Astrocyte (in vitro differentiated cells and primary cell): ENCODE results near the gene SLC22A7. TPM values are rescaled to one million over a fixed set of nuclear protein-coding genes. Genes with fewer than 3 reads are reported as not detected.

Source experiments
- DNase-seq: peaks from one replicate; pipeline ENCODE4 v3.0.0-alpha.2; 2010; ENCODE audit warnings: low read depth
- FAIRE-seq: peaks from 2 replicates; lab custom pipeline; 2011; peaks lifted over from hg19 to GRCh38; lab: Jason Lieb, UNC
- H2AFZ ChIP-seq: 2 replicates; pipeline ENCODE4 v1.6.0; 2012; ENCODE audit warnings: low read depth, low read length, inconsistent platforms
- H3K27ac ChIP-seq: 2 replicates; pipeline ENCODE4 v1.5.1; 2011; ENCODE audit warnings: low read depth, low read length, inconsistent platforms
- H3K27me3 ChIP-seq: 2 replicates; pipeline ENCODE4 v1.6.0; 2011; ENCODE audit warnings: low read length, inconsistent platforms; ENCODE audit not compliant: insufficient read depth
- H3K36me3 ChIP-seq: 2 replicates; pipeline ENCODE4 v1.5.1; 2011; ENCODE audit warnings: low read length, inconsistent platforms; ENCODE audit not compliant: insufficient read depth
- H3K4me1 ChIP-seq: 2 replicates; pipeline ENCODE4 v1.5.1; 2011; ENCODE audit warnings: low read length, inconsistent platforms; ENCODE audit not compliant: insufficient read depth
- H3K4me2 ChIP-seq: 2 replicates; pipeline ENCODE4 v1.6.0; 2012; ENCODE audit warnings: low read length, inconsistent platforms
- H3K4me3 ChIP-seq: 2 replicates; pipeline ENCODE4 v1.5.1; 2011; ENCODE audit warnings: low read depth, mild to moderate bottlenecking, low read length, inconsistent platforms; ENCODE audit not compliant: insufficient read depth
- H3K79me2 ChIP-seq: 2 replicates; pipeline ENCODE4 v1.6.0; 2012; ENCODE audit warnings: mild to moderate bottlenecking, low read length, inconsistent platforms; ENCODE audit not compliant: insufficient read depth
- H3K9ac ChIP-seq: 2 replicates; pipeline ENCODE4 v1.6.0; 2012; ENCODE audit warnings: mild to moderate bottlenecking, low read length, inconsistent platforms
- H3K9me3 ChIP-seq: 2 replicates; pipeline ENCODE4 v1.5.1; 2012; ENCODE audit warnings: low read depth, mild to moderate bottlenecking, low read length, inconsistent platforms; ENCODE audit not compliant: insufficient read depth
- H4K20me1 ChIP-seq: 2 replicates; pipeline ENCODE4 v1.6.0; 2012; ENCODE audit warnings: low read length, inconsistent platforms; ENCODE audit not compliant: insufficient read depth
- H3K27ac Mint-ChIP-seq: one replicate; pipeline ENCODE4 v1.8.0; 2021; ENCODE audit warnings: mild to moderate bottlenecking, mixed read lengths; ENCODE audit not compliant: unreplicated experiment
- H3K27me3 Mint-ChIP-seq: one replicate; pipeline ENCODE4 v1.8.0; 2021; ENCODE audit warnings: low read depth, mixed read lengths; ENCODE audit not compliant: unreplicated experiment
- H3K36me3 Mint-ChIP-seq: one replicate; pipeline ENCODE4 v1.8.0; 2021; ENCODE audit warnings: low read depth, mixed read lengths; ENCODE audit not compliant: unreplicated experiment
- H3K4me1 Mint-ChIP-seq: one replicate; pipeline ENCODE4 v1.8.0; 2021; ENCODE audit warnings: low read depth, mixed read lengths; ENCODE audit not compliant: unreplicated experiment
- H3K4me3 Mint-ChIP-seq: one replicate; pipeline ENCODE4 v1.8.0; 2021; ENCODE audit warnings: mild to moderate bottlenecking, moderate library complexity, mixed read lengths; ENCODE audit not compliant: unreplicated experiment
- H3K9me3 Mint-ChIP-seq: one replicate; pipeline ENCODE4 v1.8.0; 2021; ENCODE audit warnings: mild to moderate bottlenecking, mixed read lengths; ENCODE audit not compliant: unreplicated experiment
- EZH2 ChIP-seq: IDR thresholded peaks from 2 replicates; pipeline ENCODE4 v1.6.1; 2012; ENCODE audit warnings: mild to moderate bottlenecking, low read length, inconsistent platforms; ENCODE audit not compliant: insufficient read depth
- total RNA-seq: library from RNA; stranded (reverse); gene quantifications from 2 replicates; pipeline ENCODE4 v1.2.1, GENCODE V29; 2021
- TF ChIP-seq, protein P1 (sequence below): IDR thresholded peaks from 2 replicates; pipeline ENCODE4 v1.5.1; 2011; ENCODE audit warnings: low read depth, mild to moderate bottlenecking, inconsistent platforms, low read length, moderate library complexity; ENCODE audit not compliant: insufficient read depth

The SLC22A7 gene
- total RNA-seq, 1 donor from 2014 or later: not detected

- H3K79me2 ChIP-seq: no peaks in the 10 kb centered on the region
- H3K36me3 Mint-ChIP-seq: no peaks in the 10 kb centered on the region
- no peak overlapping the region for H3K27ac ChIP-seq
- no peaks in the 10 kb centered on the region for H3K27me3 Mint-ChIP-seq
- peaks cover 2% of the 10 kb centered on the region for H3K36me3 ChIP-seq
- H3K9ac ChIP-seq: no peak overlapping the region
- no peaks in the 10 kb centered on the region for H3K9me3 ChIP-seq
- H3K9me3 Mint-ChIP-seq: no peaks in the 10 kb centered on the region
- no peak overlapping the region for H3K27ac Mint-ChIP-seq
- no peak for FAIRE-seq
- no peak for DNase-seq
- H3K4me3 Mint-ChIP-seq: no peak overlapping the region
- H3K4me2 ChIP-seq: no peak overlapping the region
- no peaks in the 10 kb centered on the region for H3K4me1 ChIP-seq
- H3K4me3 ChIP-seq: no peak overlapping the region
- H4K20me1 ChIP-seq: no peaks in the 10 kb centered on the region
- TF ChIP-seq EZH2: no peak
- TF ChIP-seq, protein P1, sequence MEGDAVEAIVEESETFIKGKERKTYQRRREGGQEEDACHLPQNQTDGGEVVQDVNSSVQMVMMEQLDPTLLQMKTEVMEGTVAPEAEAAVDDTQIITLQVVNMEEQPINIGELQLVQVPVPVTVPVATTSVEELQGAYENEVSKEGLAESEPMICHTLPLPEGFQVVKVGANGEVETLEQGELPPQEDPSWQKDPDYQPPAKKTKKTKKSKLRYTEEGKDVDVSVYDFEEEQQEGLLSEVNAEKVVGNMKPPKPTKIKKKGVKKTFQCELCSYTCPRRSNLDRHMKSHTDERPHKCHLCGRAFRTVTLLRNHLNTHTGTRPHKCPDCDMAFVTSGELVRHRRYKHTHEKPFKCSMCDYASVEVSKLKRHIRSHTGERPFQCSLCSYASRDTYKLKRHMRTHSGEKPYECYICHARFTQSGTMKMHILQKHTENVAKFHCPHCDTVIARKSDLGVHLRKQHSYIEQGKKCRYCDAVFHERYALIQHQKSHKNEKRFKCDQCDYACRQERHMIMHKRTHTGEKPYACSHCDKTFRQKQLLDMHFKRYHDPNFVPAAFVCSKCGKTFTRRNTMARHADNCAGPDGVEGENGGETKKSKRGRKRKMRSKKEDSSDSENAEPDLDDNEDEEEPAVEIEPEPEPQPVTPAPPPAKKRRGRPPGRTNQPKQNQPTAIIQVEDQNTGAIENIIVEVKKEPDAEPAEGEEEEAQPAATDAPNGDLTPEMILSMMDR: no peak
- peaks cover 2% of the 10 kb centered on the region for H3K4me1 Mint-ChIP-seq
- no peaks in the 10 kb centered on the region for H3K27me3 ChIP-seq
- no peak overlapping the region for H2AFZ ChIP-seq
These were observed 33.8 kb downstream of the SLC22A7 start for GRCh38 chr6:43331891-43332290.

GRCh38 chr6:43334466-43335095 is 36.5 kb downstream of the SLC22A7 start:
- Mint-ChIP-seq H3K36me3 (peaks cover 8% of the 10 kb centered on the region), H3K4me3 (peak overlapping the region; percentile 2), H3K27ac (no peak overlapping the region), H3K4me1 (no peaks in the 10 kb centered on the region), H3K27me3 (no peaks in the 10 kb centered on the region), H3K9me3 (no peaks in the 10 kb centered on the region)
- Histone ChIP-seq H4K20me1 (no peaks in the 10 kb centered on the region), H2AFZ (no peak overlapping the region), H3K79me2 (no peaks in the 10 kb centered on the region), H3K4me1 (no peaks in the 10 kb centered on the region), H3K9me3 (no peaks in the 10 kb centered on the region), H3K9ac (no peak overlapping the region), H3K36me3 (peaks cover 7% of the 10 kb centered on the region), H3K4me3 (no peak overlapping the region), H3K27me3 (no peaks in the 10 kb centered on the region), H3K27ac (no peak overlapping the region), H3K4me2 (no peak overlapping the region)
- TF ChIP-seq EZH2: no peak
- TF ChIP-seq, protein P1: peak; percentile 66
- FAIRE-seq: peak; percentile 56
- DNase-seq: peak; percentile 43

DNA sequence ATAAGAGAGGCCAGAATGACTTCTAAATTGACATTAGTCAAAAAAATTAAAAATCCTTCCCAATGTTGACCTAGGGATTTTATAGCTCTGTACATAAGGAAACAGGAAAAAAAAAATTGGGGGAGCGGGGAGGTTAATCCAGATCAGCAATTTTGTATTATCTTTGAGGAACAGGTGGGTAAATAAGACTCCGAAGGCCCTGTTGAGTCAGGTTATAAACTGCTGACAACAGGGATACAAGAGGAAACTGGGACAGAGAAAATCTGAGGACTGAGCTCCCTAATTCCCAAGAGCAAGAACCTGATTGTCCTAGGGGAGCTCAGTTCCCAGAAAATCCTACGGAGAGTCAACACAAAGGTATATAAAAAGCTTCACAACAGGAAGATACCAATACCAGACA is 37.4 kb downstream of the SLC22A7 start:
- Histone ChIP-seq H3K4me2 (no peak overlapping the region), H3K4me3 (no peak overlapping the region), H3K36me3 (peaks cover 16% of the 10 kb centered on the region), H3K9ac (no peak overlapping the region), H2AFZ (no peak overlapping the region), H3K79me2 (no peaks in the 10 kb centered on the region), H3K4me1 (no peaks in the 10 kb centered on the region), H3K27ac (no peak overlapping the region), H3K27me3 (no peaks in the 10 kb centered on the region), H3K9me3 (no peaks in the 10 kb centered on the region), H4K20me1 (no peaks in the 10 kb centered on the region)
- Mint-ChIP-seq H3K36me3 (peaks cover 17% of the 10 kb centered on the region), H3K4me3 (no peak overlapping the region), H3K9me3 (no peaks in the 10 kb centered on the region), H3K27ac (no peak overlapping the region), H3K27me3 (no peaks in the 10 kb centered on the region), H3K4me1 (no peaks in the 10 kb centered on the region)
- FAIRE-seq: no peak
- no peak for DNase-seq
- TF ChIP-seq EZH2: no peak
- TF ChIP-seq, protein P1: no peak
